OCI-LY7 (cell line): ENCODE measurements around the gene MTA3. TPM values are rescaled to one million over a fixed set of nuclear protein-coding genes. Genes with fewer than 3 reads are reported as not detected.
"Not testable (repeated sequence)": the region's sequence is repeated elsewhere in the genome, so short reads cannot be mapped to it uniquely, and the experiment has no call there.

Source experiments
- BruUV-seq: library from RNA; stranded (reverse); fragments of 400-500 nt; replicated peaks from 2 replicates; lab custom pipeline; 2021; lab: Mats Ljungman, UMichigan
- CTCF ChIA-PET: fragments of 300-600 bp; sonication (Branson Sonifier 250); formaldehyde crosslinking; loops from one replicate; lab custom pipeline; 2022; ENCODE audit warnings: antibody characterized with exemption; ENCODE audit not compliant: unreplicated experiment; lab: Charles Lee
- POLR2A ChIA-PET: fragments of 300-600 bp; sonication (Branson Sonifier 250); formaldehyde crosslinking; loops from one replicate; lab custom pipeline; 2022; ENCODE audit warnings: antibody characterized with exemption; lab: Charles Lee
- DNase-seq: peaks from one replicate; pipeline ENCODE4 v3.0.0-alpha.2; 2015; ENCODE audit warnings: low spot score
- H2AFZ ChIP-seq: fragments of 200-600 bp; sonication (generic), shearing (Covaris generic); 2 replicates; pipeline ENCODE4 v1.6.1; 2014; ENCODE audit warnings: mild to moderate bottlenecking, antibody characterized with exemption, low read length, moderate library complexity
- H3K27ac ChIP-seq: fragments of 200-600 bp; sonication (generic); 2 replicates; pipeline ENCODE4 v1.5.1; 2014; ENCODE audit warnings: mixed run types, low read depth, mild to moderate bottlenecking, moderate library complexity, low read length, inconsistent platforms; ENCODE audit not compliant: poor library complexity, severe bottlenecking
- H3K36me3 ChIP-seq: fragments of 200-600 bp; sonication (generic); 2 replicates; pipeline ENCODE4 v1.6.1; 2014; ENCODE audit warnings: mild to moderate bottlenecking, antibody characterized with exemption, low read length, moderate library complexity, mixed read lengths; ENCODE audit not compliant: insufficient read depth
- H3K4me1 ChIP-seq: fragments of 200-600 bp; sonication (generic); 2 replicates; pipeline ENCODE4 v1.5.1; 2014; ENCODE audit warnings: mild to moderate bottlenecking, low read length; ENCODE audit not compliant: insufficient read depth, poor library complexity, severe bottlenecking
- H3K4me2 ChIP-seq: fragments of 200-600 bp; sonication (generic); 2 replicates; pipeline ENCODE4 v1.6.1; 2014; ENCODE audit warnings: mild to moderate bottlenecking, low read length
- H3K4me3 ChIP-seq: fragments of 200-600 bp; sonication (generic); 2 replicates; pipeline ENCODE4 v1.5.1; 2014; ENCODE audit warnings: mild to moderate bottlenecking, low read depth, low read length; ENCODE audit not compliant: poor library complexity, severe bottlenecking
- H3K79me2 ChIP-seq: fragments of 200-600 bp; sonication (generic); 2 replicates; pipeline ENCODE4 v1.6.1; 2016; ENCODE audit warnings: low read depth, mild to moderate bottlenecking, low read length, moderate library complexity, mixed read lengths; ENCODE audit not compliant: insufficient read depth
- H3K9me2 ChIP-seq: fragments of 200-600 bp; sonication (generic); 2 replicates; pipeline ENCODE4 v1.6.1; 2016; ENCODE audit warnings: mild to moderate bottlenecking, low read length, mixed read lengths; ENCODE audit not compliant: insufficient read depth
- H3K9me3 ChIP-seq: fragments of 200-600 bp; sonication (generic); 2 replicates; pipeline ENCODE4 v1.6.1; 2014; ENCODE audit warnings: mild to moderate bottlenecking, mixed run types, low read length, mixed read lengths
- H4K20me1 ChIP-seq: fragments of 200-600 bp; sonication (generic); 2 replicates; pipeline ENCODE4 v1.6.1; 2014; ENCODE audit warnings: mild to moderate bottlenecking, antibody characterized with exemption, low read length, moderate library complexity, mixed read lengths; ENCODE audit not compliant: insufficient read depth
- CTCF ChIP-seq: fragments of 200-600 bp; sonication (generic); conservative IDR thresholded peaks from 2 replicates; pipeline ENCODE4 v1.5.1; 2014; ENCODE audit warnings: mild to moderate bottlenecking, antibody characterized with exemption, low read length, moderate library complexity, mixed read lengths
- EZH2phosphoT487 ChIP-seq: fragments of 200-600 bp; sonication (generic); IDR thresholded peaks from 2 replicates; pipeline ENCODE4 v1.6.1; 2018; ENCODE audit warnings: low read depth, borderline replicate concordance, mild to moderate bottlenecking, mixed run types, antibody characterized with exemption, low read length, moderate library complexity, mixed read lengths
- intact Hi-C: fragments of 100-400 bp; cut with micrococcal nuclease; formaldehyde crosslinking; loops from one replicate; pipeline ENCODE4 v1.10.0; 2022; ENCODE audit not compliant: unreplicated experiment
- total RNA-seq, 2 experiments: library from RNA; depleted of rRNA in 1 of 2; stranded (reverse); fragments of >200 nt in 1 of 2; shearing (Covaris generic) in 1 of 2; gene quantifications; 2 replicates each; pipeline ENCODE4 v1.2.3, GENCODE V29; 2014 to 2022

The MTA3 gene
- total RNA-seq, 2 experiments from 2014 or later: 72.7 to 205 TPM

- peak; percentile 33 for DNase-seq
- Histone ChIP-seq H3K79me2 (no peaks in the 10 kb centered on the region), H3K36me3 (no peaks in the 10 kb centered on the region), H3K9me3 (no peaks in the 10 kb centered on the region), H3K4me1 (peaks cover 76% of the 10 kb centered on the region), H3K4me3 (no peak overlapping the region), H3K9me2 (no peaks in the 10 kb centered on the region), H3K27ac (peak overlapping the region; percentile 90), H3K4me2 (peak overlapping the region; percentile 37), H2AFZ (peak overlapping the region; percentile 1; the same call in 1 of the 2 replicates), H4K20me1 (no peaks in the 10 kb centered on the region)
- BruUV-seq: no TSS peak
- ChIA-PET CTCF (interaction anchor here (0.6 to 2.8 kb wide), 4 partner anchors 9 to 14 kb away, joined by 4 to 7 read pairs (median 6); no protein-coding TSS in a partner anchor), POLR2A (interaction anchor here (0.5 to 5.3 kb wide), 8 partner anchors 8 to 41 kb away, joined by 3 to 81 read pairs (median 6); no protein-coding TSS in a partner anchor)
- intact Hi-C loops: no loop called here
- no peak for TF ChIP-seq EZH2phosphoT487
- 0 out of 2 replicates have a peak, but pooled peaks have one; percentile 42 for TF ChIP-seq CTCF
Measured at GRCh38 chr2:42558827-42559226, 9.6 kb upstream of the MTA3 start.

- H3K79me2 ChIP-seq, H3K36me3 ChIP-seq, H2AFZ ChIP-seq, H3K9me3 ChIP-seq, H4K20me1 ChIP-seq, H3K9me2 ChIP-seq, BruUV-seq: not testable (repeated sequence)
- Histone ChIP-seq H3K4me3 (peak overlapping the region; percentile 20), H3K4me1 (peaks cover 83% of the 10 kb centered on the region), H3K27ac (peak overlapping the region; percentile 90), H3K4me2 (peak overlapping the region; percentile 50; the same call in 1 of the 2 replicates)
- CTCF ChIA-PET: interaction anchor here (0.6 kb wide), 1 partner anchor 56 kb away, joined by 3 read pairs; no protein-coding TSS in a partner anchor
- intact Hi-C loops: loop anchor here (1.0 to 10.0 kb wide), 2 partner anchors 13 to 655 kb away; no protein-coding TSS in a partner anchor
- peak; percentile 87 for DNase-seq
- POLR2A ChIA-PET: interaction anchor here (0.7 to 5.3 kb wide), 5 partner anchors 9 to 47 kb away, joined by 4 to 81 read pairs (median 5); no protein-coding TSS in a partner anchor
Measured at GRCh38 chr2:42560133-42560532, 8.3 kb upstream of the MTA3 start.

- Histone ChIP-seq H3K79me2 (no peaks in the 10 kb centered on the region), H3K4me2 (peak overlapping the region; percentile 50), H4K20me1 (no peaks in the 10 kb centered on the region), H3K9me3 (no peaks in the 10 kb centered on the region), H3K9me2 (no peaks in the 10 kb centered on the region), H3K27ac (peak overlapping the region; percentile 90), H2AFZ (no peak overlapping the region; the same call in 1 of the 2 replicates), H3K4me3 (peak overlapping the region; percentile 20), H3K36me3 (no peaks in the 10 kb centered on the region), H3K4me1 (peaks cover 90% of the 10 kb centered on the region)
- ChIA-PET POLR2A (interaction anchor here (0.6 to 5.3 kb wide), 6 partner anchors 11 to 38 kb away, joined by 3 to 81 read pairs (median 5); no protein-coding TSS in a partner anchor), CTCF (no interaction called here)
- intact Hi-C loops: loop anchor here (1.0 to 10.0 kb wide), 2 partner anchors 14 to 654 kb away; no protein-coding TSS in a partner anchor
- no TSS peak for BruUV-seq
- no peak for DNase-seq
- no peak for TF ChIP-seq CTCF
- TF ChIP-seq EZH2phosphoT487: no peak
Measured at GRCh38 chr2:42560899-42561298, 7.5 kb upstream of the MTA3 start.
